BLaER1 (cell line): ENCODE results near the gene OTOP3.

Experiments
- H3K27ac ChIP-seq: shearing (Covaris generic); formaldehyde crosslinking; 2 replicates; pipeline ENCODE4 v1.8.1; 2022
- H3K27me3 ChIP-seq: shearing (Covaris generic); formaldehyde crosslinking; 2 replicates; pipeline ENCODE4 v1.8.1; 2022
- H3K36me3 ChIP-seq: shearing (Covaris generic); formaldehyde crosslinking; 2 replicates; pipeline ENCODE4 v1.8.1; 2022
- H3K4me1 ChIP-seq: shearing (Covaris generic); formaldehyde crosslinking; 2 replicates; pipeline ENCODE4 v1.8.1; 2022
- H3K4me2 ChIP-seq: shearing (Covaris generic); formaldehyde crosslinking; 2 replicates; pipeline ENCODE4 v1.8.1; 2022
- H3K4me3 ChIP-seq: shearing (Covaris generic); formaldehyde crosslinking; 2 replicates; pipeline ENCODE4 v1.8.1; 2022
- H3K9ac ChIP-seq: shearing (Covaris generic); formaldehyde crosslinking; 2 replicates; pipeline ENCODE4 v1.8.1; 2022
- H3K9me3 ChIP-seq: shearing (Covaris generic); formaldehyde crosslinking; 2 replicates; pipeline ENCODE4 v1.8.1; 2022
- H4K20me1 ChIP-seq: shearing (Covaris generic); formaldehyde crosslinking; 2 replicates; pipeline ENCODE4 v1.8.1; 2022
- Cebpa-rat ChIP-seq: shearing (Covaris generic); IDR thresholded peaks from 2 replicates; pipeline ENCODE4 v1.8.1; 2022

The OTOP3 gene

DNA sequence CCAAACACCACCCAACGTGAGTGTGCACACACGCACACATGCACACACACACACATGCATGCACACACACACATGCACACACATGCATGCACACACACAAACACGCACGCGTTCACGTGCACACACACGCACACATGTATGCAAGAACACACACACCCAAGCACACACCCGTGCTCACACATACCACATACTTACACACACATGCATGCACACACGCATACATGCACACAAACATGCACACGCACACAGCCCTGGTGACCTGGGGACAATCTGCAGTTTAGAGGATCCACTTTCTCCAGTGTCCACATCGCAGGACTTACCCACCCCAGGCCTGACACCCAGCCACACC lies 18.9 kb upstream of the OTOP3 start:
- H4K20me1 ChIP-seq: peaks cover 11% of the 10 kb centered on the region; the same call in 1 of the 2 replicates
- peaks cover 31% of the 10 kb centered on the region for H3K27me3 ChIP-seq
- H3K9me3 ChIP-seq: 0 out of 2 replicates have a peak, but pooled peaks cover 3% of the 10 kb centered on the region
- H3K9ac ChIP-seq: no peak overlapping the region
- no peaks in the 10 kb centered on the region for H3K4me1 ChIP-seq
- no peak overlapping the region for H3K4me2 ChIP-seq
- H3K36me3 ChIP-seq: no peaks in the 10 kb centered on the region
- H3K27ac ChIP-seq: no peak overlapping the region
- no peak overlapping the region for H3K4me3 ChIP-seq
- no peak for TF ChIP-seq Cebpa-rat

DNA sequence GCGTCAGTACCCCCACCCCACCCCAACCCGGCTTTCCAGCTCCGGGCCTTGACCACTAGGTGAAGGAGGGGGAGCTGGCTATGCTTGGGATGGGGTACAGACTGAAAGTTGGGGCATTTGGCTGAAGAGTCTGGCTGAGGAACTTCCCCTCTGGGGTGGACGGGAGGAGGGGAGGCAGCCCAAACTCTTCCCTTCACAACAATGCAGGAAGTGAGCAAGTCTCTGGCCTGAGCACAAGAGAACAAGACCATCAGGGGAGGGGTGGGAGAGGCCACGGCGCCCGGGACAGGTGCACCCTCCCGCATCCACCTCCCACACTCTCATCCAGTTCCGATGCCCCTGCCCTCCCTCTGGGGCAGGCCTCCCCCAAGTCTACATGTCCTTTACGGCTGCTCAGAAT lies 18.3 kb upstream of the OTOP3 start:
- Histone ChIP-seq H3K9ac (no peak overlapping the region), H3K27ac (no peak overlapping the region)

DNA sequence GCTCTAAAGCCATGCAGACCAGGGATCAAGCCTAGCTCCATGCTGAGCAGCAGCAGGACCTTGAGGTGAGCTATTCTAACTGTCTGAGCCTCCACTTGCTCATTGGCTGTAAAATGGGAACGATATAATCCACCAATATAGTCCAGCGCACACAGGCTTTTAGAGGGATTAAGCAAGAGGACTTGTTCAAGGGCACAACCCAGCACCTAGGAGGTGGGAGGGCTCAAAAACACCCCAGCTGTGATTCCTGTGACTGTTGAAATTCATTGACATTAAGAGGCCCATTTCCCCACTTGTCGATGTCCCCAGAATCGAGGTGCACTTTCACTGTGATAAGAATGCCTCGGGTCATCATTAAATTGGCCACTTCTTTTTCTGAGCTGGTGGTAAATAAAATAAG lies 16.8 kb upstream of the OTOP3 start:
- Histone ChIP-seq H3K9ac (no peak overlapping the region), H3K27me3 (peaks cover 52% of the 10 kb centered on the region), H3K36me3 (no peaks in the 10 kb centered on the region), H3K9me3 (0 out of 2 replicates have a peak, but pooled peaks cover under 1% of the 10 kb centered on the region), H3K4me2 (no peak overlapping the region), H3K4me1 (no peaks in the 10 kb centered on the region), H3K27ac (no peak overlapping the region), H4K20me1 (peaks cover 11% of the 10 kb centered on the region; the same call in 1 of the 2 replicates), H3K4me3 (no peak overlapping the region)
- no peak for TF ChIP-seq Cebpa-rat

More for the DNA sequence above, 18.3 kb upstream of the OTOP3 start:
- H4K20me1 ChIP-seq: peaks cover 11% of the 10 kb centered on the region; the same call in 1 of the 2 replicates
- peaks cover 37% of the 10 kb centered on the region for H3K27me3 ChIP-seq
- no peaks in the 10 kb centered on the region for H3K4me1 ChIP-seq
- no peak overlapping the region for H3K4me3 ChIP-seq
- H3K9me3 ChIP-seq: 0 out of 2 replicates have a peak, but pooled peaks cover 3% of the 10 kb centered on the region
- no peak for TF ChIP-seq Cebpa-rat
- H3K36me3 ChIP-seq: no peaks in the 10 kb centered on the region
- no peak overlapping the region for H3K4me2 ChIP-seq

DNA sequence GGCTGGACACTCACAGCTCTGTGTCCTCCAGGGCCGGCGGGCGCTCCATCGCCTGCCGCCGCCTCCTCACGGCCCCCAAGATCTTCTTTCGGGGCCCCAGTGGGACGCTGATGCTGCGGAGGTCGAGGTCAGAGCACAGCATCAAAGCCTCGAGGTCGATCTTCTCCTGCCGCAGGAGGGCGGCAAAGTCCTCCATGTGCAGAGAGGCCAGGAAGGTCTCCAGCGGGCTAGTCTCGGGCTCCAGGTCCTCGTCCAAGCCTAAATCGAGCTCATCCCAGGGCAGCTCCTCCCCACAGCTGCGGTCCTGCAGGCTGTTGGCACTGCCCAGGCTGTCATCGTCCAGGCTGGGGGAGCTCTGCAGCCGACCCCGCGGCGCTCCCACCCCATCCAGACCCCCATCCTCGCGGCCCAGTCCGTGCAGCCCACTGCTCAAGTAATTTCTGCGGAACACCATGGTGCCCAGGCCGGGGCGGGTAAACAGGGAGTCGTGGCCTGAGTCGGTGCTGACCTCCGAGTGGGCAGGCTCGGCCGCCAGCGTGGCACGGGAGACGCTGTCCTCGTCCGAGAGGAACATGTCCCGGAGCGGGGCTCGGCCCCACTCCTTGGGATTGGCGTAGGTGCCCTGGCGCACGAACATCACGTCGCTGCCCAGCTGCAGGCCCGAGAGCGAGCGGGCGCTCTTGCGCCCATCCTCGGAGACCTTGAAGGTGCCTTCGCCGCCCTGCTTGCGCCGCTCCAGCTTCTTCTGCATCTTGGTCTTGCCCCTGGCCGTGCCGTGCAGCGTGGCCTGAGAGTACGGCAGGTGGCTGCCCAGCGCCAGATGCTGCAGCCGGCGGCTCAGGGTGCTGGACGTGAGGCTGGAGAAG lies 16.0 kb upstream of the OTOP3 start:
- H3K27me3 ChIP-seq: peaks cover 60% of the 10 kb centered on the region
- no peak for TF ChIP-seq Cebpa-rat
- H3K4me1 ChIP-seq: no peaks in the 10 kb centered on the region
- H3K4me2 ChIP-seq: peak overlapping the region; percentile 40
- H3K4me3 ChIP-seq: no peak overlapping the region
- H3K9ac ChIP-seq: no peak overlapping the region
- H3K27ac ChIP-seq: no peak overlapping the region
- H4K20me1 ChIP-seq: peaks cover 11% of the 10 kb centered on the region; the same call in 1 of the 2 replicates
- no peaks in the 10 kb centered on the region for H3K36me3 ChIP-seq
- no peaks in the 10 kb centered on the region for H3K9me3 ChIP-seq

DNA sequence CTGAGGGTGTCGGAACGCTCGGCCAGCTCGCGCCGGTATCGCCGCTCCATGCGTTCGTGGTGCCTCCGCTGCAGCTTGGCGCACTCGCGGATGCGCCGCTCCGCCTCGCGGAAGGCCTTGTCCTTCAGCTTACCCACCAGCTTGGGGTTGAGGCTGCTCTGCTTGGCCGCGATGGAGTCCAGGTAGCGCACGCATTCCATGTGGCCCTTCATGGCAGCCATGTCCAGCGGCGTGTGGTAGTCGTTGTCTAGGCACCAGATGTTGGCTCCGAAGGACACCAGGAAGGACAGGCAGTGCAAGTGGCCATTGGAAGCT lies 15.4 kb upstream of the OTOP3 start:
- Histone ChIP-seq H3K4me1 (no peaks in the 10 kb centered on the region), H3K27me3 (peaks cover 66% of the 10 kb centered on the region), H3K36me3 (no peaks in the 10 kb centered on the region), H4K20me1 (peaks cover 11% of the 10 kb centered on the region; the same call in 1 of the 2 replicates), H3K9ac (no peak overlapping the region), H3K4me3 (no peak overlapping the region), H3K27ac (no peak overlapping the region), H3K9me3 (no peaks in the 10 kb centered on the region), H3K4me2 (no peak overlapping the region)
- no peak for TF ChIP-seq Cebpa-rat

DNA sequence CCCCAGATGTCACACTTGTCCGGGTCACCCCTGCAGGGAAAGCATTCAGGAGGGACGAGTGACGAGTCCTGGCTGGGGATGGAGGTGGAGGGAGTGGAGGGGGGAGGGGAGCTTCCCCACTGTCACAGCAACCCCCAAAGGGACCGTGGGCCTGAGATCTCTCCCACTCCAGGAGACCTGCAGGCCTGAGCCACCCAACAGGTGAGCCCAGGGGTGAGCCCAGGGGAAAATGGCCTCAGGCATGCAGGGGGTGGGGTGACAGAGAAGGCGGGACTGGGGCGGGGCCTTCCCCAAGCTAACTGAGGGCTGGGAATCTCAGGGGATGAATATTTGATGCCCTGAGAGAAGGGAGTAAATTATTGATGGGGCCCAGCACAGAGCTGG lies 15.1 kb upstream of the OTOP3 start:
- H3K4me1 ChIP-seq: no peaks in the 10 kb centered on the region
- peaks cover 11% of the 10 kb centered on the region; the same call in 1 of the 2 replicates for H4K20me1 ChIP-seq
- peaks cover 69% of the 10 kb centered on the region for H3K27me3 ChIP-seq
- no peak overlapping the region for H3K4me2 ChIP-seq
- TF ChIP-seq Cebpa-rat: no peak
- H3K4me3 ChIP-seq: no peak overlapping the region
- no peak overlapping the region for H3K27ac ChIP-seq
- no peak overlapping the region for H3K9ac ChIP-seq
- H3K36me3 ChIP-seq: no peaks in the 10 kb centered on the region
- no peaks in the 10 kb centered on the region for H3K9me3 ChIP-seq

DNA sequence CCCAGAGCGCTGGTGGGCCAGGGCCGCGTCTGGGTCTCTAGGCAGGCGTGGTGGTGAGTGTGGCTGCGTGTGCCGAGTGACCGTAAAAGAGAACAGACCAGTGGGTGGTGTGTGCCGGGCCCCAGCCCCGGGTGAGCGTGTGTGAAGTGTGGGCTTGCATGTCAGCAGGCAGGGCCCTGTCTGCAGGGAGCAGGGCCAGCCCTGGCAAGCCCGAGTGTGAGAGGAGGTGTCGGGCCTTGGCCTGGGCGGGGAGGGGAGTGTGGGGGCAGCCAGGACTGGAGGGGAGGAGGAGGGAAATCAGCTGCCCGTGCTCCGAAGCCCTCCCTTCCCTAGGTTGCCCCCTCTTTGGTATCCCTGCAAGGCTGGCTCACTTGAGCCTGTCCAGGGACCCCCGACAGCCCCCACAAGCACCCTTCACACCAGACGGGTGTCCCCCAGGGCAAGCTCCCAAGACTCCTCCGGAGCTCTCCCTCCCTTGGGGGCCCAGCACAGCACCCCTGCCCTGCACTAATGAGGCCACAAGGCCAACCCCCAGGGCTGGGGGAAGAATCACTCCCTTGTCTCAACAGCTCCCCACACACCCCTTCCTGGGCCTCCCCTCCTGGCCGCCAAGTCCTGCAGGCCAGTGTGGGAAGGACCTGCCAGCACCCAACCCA lies 14.5 kb upstream of the OTOP3 start:
- Histone ChIP-seq H3K27me3 (peaks cover 75% of the 10 kb centered on the region), H3K27ac (no peak overlapping the region), H3K36me3 (no peaks in the 10 kb centered on the region), H4K20me1 (peaks cover 11% of the 10 kb centered on the region; the same call in 1 of the 2 replicates), H3K4me3 (no peak overlapping the region), H3K4me1 (no peaks in the 10 kb centered on the region), H3K9ac (no peak overlapping the region), H3K9me3 (no peaks in the 10 kb centered on the region), H3K4me2 (no peak overlapping the region)
- no peak for TF ChIP-seq Cebpa-rat

DNA sequence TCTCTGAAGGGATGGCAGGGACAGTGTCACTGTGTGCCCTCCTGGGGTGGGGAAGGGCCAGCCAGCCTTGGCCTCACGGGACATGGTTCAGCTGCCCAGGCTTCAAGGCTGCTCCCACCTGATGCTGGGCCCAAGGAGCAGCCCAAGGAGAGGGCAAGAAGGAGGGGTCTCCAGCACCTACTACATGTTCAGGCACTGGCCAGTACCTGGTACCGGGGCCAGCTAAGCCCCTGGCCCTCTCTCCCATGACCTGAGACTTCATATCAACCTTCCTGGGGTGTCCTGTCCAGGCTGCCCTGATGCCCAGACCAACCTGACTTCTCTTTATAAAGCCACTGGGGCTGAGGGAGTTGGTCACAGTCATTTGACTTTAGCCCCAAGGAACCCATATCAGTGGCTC lies 13.9 kb upstream of the OTOP3 start:
- Histone ChIP-seq H3K36me3 (no peaks in the 10 kb centered on the region), H3K9me3 (no peaks in the 10 kb centered on the region), H3K9ac (no peak overlapping the region), H3K27me3 (peaks cover 79% of the 10 kb centered on the region), H4K20me1 (peaks cover 11% of the 10 kb centered on the region; the same call in 1 of the 2 replicates), H3K27ac (no peak overlapping the region), H3K4me1 (no peaks in the 10 kb centered on the region), H3K4me3 (no peak overlapping the region), H3K4me2 (no peak overlapping the region)
- TF ChIP-seq Cebpa-rat: no peak

DNA sequence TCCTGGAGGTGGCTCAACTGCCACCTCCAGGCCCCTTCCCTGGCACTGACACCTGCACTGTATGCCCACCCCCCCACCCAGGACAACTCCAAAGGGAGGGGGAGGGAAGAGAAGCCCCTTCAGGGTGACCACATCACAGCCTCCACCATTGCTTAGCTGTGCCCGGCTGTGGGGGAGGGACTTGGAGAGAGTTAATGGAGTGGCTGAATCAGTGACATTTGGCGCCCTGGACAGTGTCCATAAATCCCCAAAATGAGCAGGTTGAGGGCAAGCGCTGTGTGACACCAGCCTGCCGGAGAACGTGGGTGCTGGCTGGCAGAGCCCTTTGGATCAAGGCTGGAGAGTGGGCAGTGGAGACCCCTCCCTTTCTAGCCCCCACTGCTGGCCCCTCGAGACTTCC lies 13.5 kb upstream of the OTOP3 start:
- Histone ChIP-seq H3K9ac (no peak overlapping the region), H3K27me3 (peaks cover 83% of the 10 kb centered on the region)

More for the DNA sequence above, 13.5 kb upstream of the OTOP3 start:
- Histone ChIP-seq H3K9me3 (no peaks in the 10 kb centered on the region), H4K20me1 (peaks cover 11% of the 10 kb centered on the region; the same call in 1 of the 2 replicates), H3K27ac (no peak overlapping the region), H3K4me1 (no peaks in the 10 kb centered on the region), H3K4me3 (no peak overlapping the region), H3K4me2 (no peak overlapping the region), H3K36me3 (no peaks in the 10 kb centered on the region)
- TF ChIP-seq Cebpa-rat: no peak
